Endothelial cell of umbilical vein (primary cell): ENCODE data around the gene DNAJC11. TPM values are rescaled to one million over a fixed set of nuclear protein-coding genes. Genes with fewer than 3 reads are reported as not detected.

Experiments used
- BruUV-seq: library from RNA; stranded (reverse); fragments of 400-500 nt; replicated peaks from 2 replicates; lab custom pipeline; 2021; lab: Mats Ljungman, UMichigan
- CTCF ChIA-PET: fragments of 300-600, 350-600 bp; sonication (Branson Sonifier 250); formaldehyde crosslinking; loops from one replicate; lab custom pipeline; 2021; ENCODE audit warnings: antibody characterized with exemption, inconsistent platforms; lab: Charles Lee
- POLR2A ChIA-PET: fragments of 300-600, 350-600 bp; sonication (Branson Sonifier 250); formaldehyde crosslinking; loops from one replicate; lab custom pipeline; 2021; ENCODE audit warnings: antibody characterized with exemption, inconsistent platforms; lab: Charles Lee
- DNase-seq: peaks from one replicate; pipeline ENCODE4 v3.0.0-alpha.2; 2011; ENCODE audit warnings: low read depth, low spot score
- FAIRE-seq: peaks from 2 replicates; lab custom pipeline; 2011; peaks lifted over from hg19 to GRCh38; lab: Jason Lieb, UNC
- H2AFZ ChIP-seq: 2 replicates; pipeline ENCODE4 v1.6.0; 2012; ENCODE audit warnings: low read depth, low read length, control low read depth, inconsistent platforms
- H3K27ac ChIP-seq: 2 replicates; pipeline ENCODE4 v1.5.1; 2011; ENCODE audit warnings: low read depth, mild to moderate bottlenecking, control low read depth, low read length, moderate library complexity; ENCODE audit not compliant: insufficient read depth
- H3K27me3 ChIP-seq, 2 experiments: 2 replicates each; pipeline versions ENCODE4 v1.6.0 to v1.6.1; 2011; ENCODE audit warnings: low read length in 2 of 2, mixed read lengths in 1 of 2; ENCODE audit not compliant: control insufficient read depth in 2 of 2, insufficient read depth in 2 of 2
- H3K36me3 ChIP-seq, 2 experiments: 2 replicates in 1 of 2; 3 replicates in 1 of 2; pipeline ENCODE4 v1.5.1; 2011; ENCODE audit warnings: low read length in 2 of 2, mild to moderate bottlenecking in 1 of 2, moderate library complexity in 1 of 2; ENCODE audit not compliant: control insufficient read depth in 2 of 2, insufficient read depth in 2 of 2; ENCODE audit errors: extremely low read depth in 1 of 2
- H3K4me1 ChIP-seq: 3 replicates; pipeline ENCODE4 v1.5.1; 2011; ENCODE audit warnings: mild to moderate bottlenecking, low read length; ENCODE audit not compliant: control insufficient read depth, insufficient read depth; ENCODE audit errors: extremely low read depth
- H3K4me2 ChIP-seq: 2 replicates; pipeline ENCODE4 v1.6.1; 2011; ENCODE audit warnings: low read length, control low read depth, mixed read lengths; ENCODE audit not compliant: insufficient read depth
- H3K4me3 ChIP-seq, 3 experiments: fragments of 200-600 bp in 1 of 3; sonication (generic), shearing (Covaris generic) in 1 of 3; replicated peaks in 1 of 3; 2 replicates each; pipeline ENCODE4 v1.5.1; 2011 to 2016; ENCODE audit warnings: control low read depth in 3 of 3, low read length in 3 of 3, mild to moderate bottlenecking in 2 of 3, inconsistent platforms in 1 of 3, low read depth in 1 of 3, moderate library complexity in 1 of 3; ENCODE audit not compliant: insufficient read depth in 1 of 3
- H3K79me2 ChIP-seq: 2 replicates; pipeline ENCODE4 v1.6.0; 2012; ENCODE audit warnings: low read length, inconsistent platforms; ENCODE audit not compliant: control insufficient read depth, insufficient read depth
- H3K9ac ChIP-seq: replicated peaks from 2 replicates; pipeline ENCODE3; 2011; ENCODE audit warnings: low read length, control low read depth; ENCODE audit not compliant: insufficient read depth; ENCODE audit errors: extremely low read depth
- H3K9me1 ChIP-seq: replicated peaks from 3 replicates; pipeline ENCODE4 v1.6.0; 2011; ENCODE audit warnings: mild to moderate bottlenecking, low read length; ENCODE audit not compliant: control insufficient read depth, insufficient read depth; ENCODE audit errors: extremely low read depth
- H3K9me3 ChIP-seq: replicated peaks from 2 replicates; pipeline ENCODE4 v1.5.1; 2012; ENCODE audit warnings: low read length, inconsistent platforms; ENCODE audit not compliant: control insufficient read depth, insufficient read depth
- H4K20me1 ChIP-seq: replicated peaks from 2 replicates; pipeline ENCODE3; 2011; ENCODE audit warnings: mild to moderate bottlenecking, low read length; ENCODE audit not compliant: control insufficient read depth, insufficient read depth; ENCODE audit errors: extremely low read depth
- EZH2 ChIP-seq: IDR thresholded peaks from 2 replicates; pipeline ENCODE4 v1.6.1; 2012; ENCODE audit warnings: borderline replicate concordance, low read depth, mild to moderate bottlenecking, moderate library complexity, low read length, inconsistent platforms; ENCODE audit not compliant: severe bottlenecking
- FOS ChIP-seq: IDR thresholded peaks from 2 replicates; pipeline ENCODE4 v1.6.1; 2011; ENCODE audit warnings: mild to moderate bottlenecking, low read length, moderate library complexity, borderline replicate concordance; ENCODE audit not compliant: insufficient read depth
- GATA2 ChIP-seq: IDR thresholded peaks from 2 replicates; pipeline ENCODE4 v1.7.0; 2011; ENCODE audit warnings: low read depth, mild to moderate bottlenecking, moderate library complexity, mixed read lengths, low read length; ENCODE audit not compliant: insufficient read length, insufficient read depth
- JUN ChIP-seq: IDR thresholded peaks from 2 replicates; pipeline ENCODE4 v1.6.1; 2011; ENCODE audit warnings: borderline replicate concordance, low read depth; ENCODE audit not compliant: insufficient read length, insufficient read depth
- MYC ChIP-seq: IDR thresholded peaks from one replicate; pipeline ENCODE4 v1.6.1; 2011; ENCODE audit warnings: mild to moderate bottlenecking, low read depth, low read length
- POLR2A ChIP-seq: IDR thresholded peaks from 2 replicates; pipeline ENCODE4 v1.6.1; 2012; ENCODE audit warnings: low read depth, mild to moderate bottlenecking, control low read depth, low read length
- POLR2AphosphoS5 ChIP-seq: IDR thresholded peaks from 2 replicates; pipeline ENCODE4 v1.6.1; 2012; ENCODE audit warnings: low read depth, mild to moderate bottlenecking, control low read depth, low read length, moderate library complexity; ENCODE audit not compliant: insufficient read depth
- dilution Hi-C: fragments of 300-500 bp; cut with MboI; formaldehyde crosslinking; loops from one replicate; pipeline ENCODE4 v1.15.0; 2019; ENCODE audit warnings: low sequenced_read_pairs; ENCODE audit not compliant: extremely low pct_ligation_motif_present
- intact Hi-C: fragments of 100-400 bp; cut with micrococcal nuclease; formaldehyde crosslinking; loops from one replicate; pipeline ENCODE4 v1.10.0; 2022
- polyA plus RNA-seq, 4 experiments: library from polyadenylated mRNA; depleted of rRNA in 3 of 4; stranded (reverse) in 3 of 4; unstranded in 1 of 4; fragments of >200 nt; gene quantifications; 2 replicates each; pipeline versions ENCODE4 v1.2.1 to v1.2.3, GENCODE V29; 2011 to 2012; ENCODE audit warnings: missing spikeins in 1 of 4
- total RNA-seq: library from RNA; stranded (reverse); gene quantifications from 2 replicates; pipeline ENCODE4 v1.2.3, GENCODE V29; 2021
- TF ChIP-seq, protein P1 (sequence below), 2 donors: IDR thresholded peaks; 1 replicate in 1 of 2; 2 replicates in 1 of 2; pipeline ENCODE4 v1.5.1; 2011; ENCODE audit warnings: low read length in 2 of 2, mild to moderate bottlenecking in 2 of 2, moderate library complexity in 2 of 2, control low read depth in 1 of 2, inconsistent platforms in 1 of 2, low read depth in 1 of 2; ENCODE audit not compliant: insufficient read depth in 1 of 2; ENCODE audit errors: extremely low read depth in 1 of 2
- TF ChIP-seq, protein P2 (sequence below): IDR thresholded peaks from 2 replicates; pipeline ENCODE4 v1.6.1; 2011; ENCODE audit not compliant: insufficient read depth, insufficient read length

The DNAJC11 gene
- total and polyA plus RNA-seq, 2 donors (not counting 3 experiments of a cell fraction or from before 2014, with no cell fraction given): 31.1 to 64.3 TPM

DNA sequence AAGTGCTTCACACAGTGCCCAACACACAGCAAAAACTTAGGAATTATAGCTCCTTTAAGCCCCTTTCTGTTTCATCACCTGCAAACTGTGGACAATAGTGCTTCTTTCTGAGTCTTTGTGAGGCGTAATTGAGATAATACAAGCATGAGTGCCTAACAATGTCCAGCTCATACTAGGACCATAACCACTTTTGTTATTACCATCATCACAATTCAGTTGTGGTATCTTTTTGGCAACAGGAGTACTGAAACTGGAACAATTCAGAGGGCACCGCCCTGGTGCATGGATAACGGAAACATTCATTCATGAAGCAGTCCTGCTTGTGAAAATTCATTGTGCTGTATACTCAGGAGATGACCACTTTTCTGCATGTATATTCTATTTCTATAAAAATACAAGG, 18.2 kb downstream of the DNAJC11 start:
- no peak for FAIRE-seq

More for the DNA sequence above, 18.2 kb downstream of the DNAJC11 start:
- BruUV-seq: no TSS peak
- dilution Hi-C loops (no loop called here), intact Hi-C loops (no loop called here)
- H3K36me3 ChIP-seq: peaks cover 0 to 4% of the 10 kb centered on the region in 2 experiments
- ChIA-PET CTCF (interaction anchor here (0.7 kb wide), 1 partner anchor 37 kb away, joined by 3 read pairs; no protein-coding TSS in a partner anchor), POLR2A (no interaction called here)
- H3K79me2 ChIP-seq: peaks cover 19% of the 10 kb centered on the region
- no peak for DNase-seq
- H2AFZ ChIP-seq: no peak overlapping the region
- H3K27me3 ChIP-seq: no peaks in the 10 kb centered on the region
- no peak overlapping the region for H3K27ac ChIP-seq
- no peak overlapping the region for H3K4me2 ChIP-seq
- H3K4me3 ChIP-seq: no peak overlapping the region
- H3K4me1 ChIP-seq: peaks cover 2% of the 10 kb centered on the region
- no peaks in the 10 kb centered on the region for H3K9me3 ChIP-seq
- H3K9me1 ChIP-seq: no peaks in the 10 kb centered on the region
- TF ChIP-seq GATA2 (no peak), JUN (no peak), FOS (no peak), POLR2AphosphoS5 (no peak), POLR2A (no peak), EZH2 (no peak), MYC (no peak)
- TF ChIP-seq, protein P1, sequence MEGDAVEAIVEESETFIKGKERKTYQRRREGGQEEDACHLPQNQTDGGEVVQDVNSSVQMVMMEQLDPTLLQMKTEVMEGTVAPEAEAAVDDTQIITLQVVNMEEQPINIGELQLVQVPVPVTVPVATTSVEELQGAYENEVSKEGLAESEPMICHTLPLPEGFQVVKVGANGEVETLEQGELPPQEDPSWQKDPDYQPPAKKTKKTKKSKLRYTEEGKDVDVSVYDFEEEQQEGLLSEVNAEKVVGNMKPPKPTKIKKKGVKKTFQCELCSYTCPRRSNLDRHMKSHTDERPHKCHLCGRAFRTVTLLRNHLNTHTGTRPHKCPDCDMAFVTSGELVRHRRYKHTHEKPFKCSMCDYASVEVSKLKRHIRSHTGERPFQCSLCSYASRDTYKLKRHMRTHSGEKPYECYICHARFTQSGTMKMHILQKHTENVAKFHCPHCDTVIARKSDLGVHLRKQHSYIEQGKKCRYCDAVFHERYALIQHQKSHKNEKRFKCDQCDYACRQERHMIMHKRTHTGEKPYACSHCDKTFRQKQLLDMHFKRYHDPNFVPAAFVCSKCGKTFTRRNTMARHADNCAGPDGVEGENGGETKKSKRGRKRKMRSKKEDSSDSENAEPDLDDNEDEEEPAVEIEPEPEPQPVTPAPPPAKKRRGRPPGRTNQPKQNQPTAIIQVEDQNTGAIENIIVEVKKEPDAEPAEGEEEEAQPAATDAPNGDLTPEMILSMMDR (IDR thresholded peaks at IDR 0.05; ENCODE audit: extremely low read depth in 1 of 2, insufficient read depth in 1 of 2, low read depth in 1 of 2, low read length in 2 of 2): no peak
- TF ChIP-seq, protein P2, sequence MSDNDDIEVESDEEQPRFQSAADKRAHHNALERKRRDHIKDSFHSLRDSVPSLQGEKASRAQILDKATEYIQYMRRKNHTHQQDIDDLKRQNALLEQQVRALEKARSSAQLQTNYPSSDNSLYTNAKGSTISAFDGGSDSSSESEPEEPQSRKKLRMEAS: no peak
- peaks cover 2% of the 10 kb centered on the region for H4K20me1 ChIP-seq
- H3K9ac ChIP-seq: no peak overlapping the region
